Measurements from ENCODE around the gene IL1F10. TPM values are rescaled to one million over a fixed set of nuclear protein-coding genes. Genes with fewer than 3 reads are reported as not detected.

IL1F10 gene
- total and polyA plus RNA-seq, 4 donors = not detected

GRCh38 chr2:113078350-113078839 is 10.6 kb downstream of the IL1F10 start:
- DNase-seq (ENCODE audit: low spot score) = no peak
- Histone ChIP-seq H3K9me3 (ENCODE audit: control insufficient read depth in 4 of 4, low read length in 3 of 4) (no peaks in the 10 kb centered on the region), H3K36me3 (ENCODE audit: control insufficient read depth in 4 of 4, insufficient read depth in 3 of 4, low read depth in 1 of 4, low read length in 3 of 4) (no peaks in the 10 kb centered on the region), H3K4me1 (ENCODE audit: control insufficient read depth in 4 of 4, insufficient read depth in 4 of 4, low read length in 3 of 4) (peaks cover 2 to 20% (median 9%) of the 10 kb centered on the region in 4 donors), H3K9ac (ENCODE audit: low read depth in 1 of 2, low read length in 2 of 2) (no peak overlapping the region), H3K27me3 (ENCODE audit: control insufficient read depth in 4 of 4, insufficient read depth in 4 of 4, low read length in 3 of 4) (no peaks in the 10 kb centered on the region), H3K4me3 (ENCODE audit: low read depth in 1 of 3, low read length in 3 of 3) (no peak overlapping the region), H3K27ac (ENCODE audit: low read depth in 1 of 2, low read length in 2 of 2) (peak overlapping the region; percentile 38 to 73)
- TF ChIP-seq FOXA1 (IDR thresholded peaks at IDR 0.05) = no peak
- TF ChIP-seq HNF4A (conservative IDR thresholded peaks at IDR 0.05) = peak in 1 of 2 donors; percentile 29
- peak; percentile 14 for TF ChIP-seq FOXA2 (IDR thresholded peaks at IDR 0.05)
- TF ChIP-seq SP1 (IDR thresholded peaks at IDR 0.05) = peak; percentile 58
- TF ChIP-seq NR2F2 (IDR thresholded peaks at IDR 0.05) = no peak
- TF ChIP-seq ATF3 (IDR thresholded peaks at IDR 0.05) = no peak
- TF ChIP-seq RXRA (IDR thresholded peaks at IDR 0.05) = peak; percentile 43 to 49
- peak in 1 of 2 donors; percentile 25 for TF ChIP-seq GABPA (IDR thresholded peaks at IDR 0.05 in 1 of 2, conservative IDR thresholded peaks at IDR 0.05 in 1 of 2)
- TF ChIP-seq MAX (IDR thresholded peaks at IDR 0.05) = peak; percentile 18
- 39% methylated on average over 6 of the region's 6 CpGs for WGBS

- Histone ChIP-seq H3K27me3 (ENCODE audit: control insufficient read depth in 4 of 4, insufficient read depth in 4 of 4, low read length in 3 of 4) (no peaks in the 10 kb centered on the region), H3K9me3 (ENCODE audit: control insufficient read depth in 4 of 4, low read length in 3 of 4) (no peaks in the 10 kb centered on the region), H3K4me3 (ENCODE audit: low read depth in 1 of 3, low read length in 3 of 3) (no peak overlapping the region), H3K36me3 (ENCODE audit: control insufficient read depth in 4 of 4, insufficient read depth in 3 of 4, low read depth in 1 of 4, low read length in 3 of 4) (no peaks in the 10 kb centered on the region), H3K27ac (ENCODE audit: low read depth in 1 of 2, low read length in 2 of 2) (peak overlapping the region in 1 of 2 donors; percentile 32), H3K9ac (ENCODE audit: low read depth in 1 of 2, low read length in 2 of 2) (no peak overlapping the region), H3K4me1 (ENCODE audit: control insufficient read depth in 4 of 4, insufficient read depth in 4 of 4, low read length in 3 of 4) (peaks cover 2 to 20% (median 9%) of the 10 kb centered on the region in 4 donors)
- WGBS = 87% methylated on average over 4 of the region's 4 CpGs
- no peak for DNase-seq (ENCODE audit: low spot score)
- TF ChIP-seq TAF1 (conservative IDR thresholded peaks at IDR 0.05) = no peak
- TF ChIP-seq FOXA2 (IDR thresholded peaks at IDR 0.05) = no peak
- no peak for TF ChIP-seq MAX (IDR thresholded peaks at IDR 0.05)
Observed at GRCh38 chr2:113079131-113079530, 11.4 kb downstream of the IL1F10 start.

GRCh38 chr2:113080134-113080533 is 12.4 kb downstream of the IL1F10 start:
- Histone ChIP-seq H3K4me1 (ENCODE audit: control insufficient read depth in 4 of 4, insufficient read depth in 4 of 4, low read length in 3 of 4) (peaks cover 2 to 20% (median 9%) of the 10 kb centered on the region in 4 donors), H3K4me3 (ENCODE audit: low read depth in 1 of 3, low read length in 3 of 3) (no peak overlapping the region), H3K27ac (ENCODE audit: low read depth in 1 of 2, low read length in 2 of 2) (no peak overlapping the region), H3K9ac (ENCODE audit: low read depth in 1 of 2, low read length in 2 of 2) (no peak overlapping the region), H3K27me3 (ENCODE audit: control insufficient read depth in 4 of 4, insufficient read depth in 4 of 4, low read length in 3 of 4) (no peaks in the 10 kb centered on the region), H3K36me3 (ENCODE audit: control insufficient read depth in 4 of 4, insufficient read depth in 3 of 4, low read depth in 1 of 4, low read length in 3 of 4) (no peaks in the 10 kb centered on the region), H3K9me3 (ENCODE audit: control insufficient read depth in 4 of 4, low read length in 3 of 4) (no peaks in the 10 kb centered on the region)
- DNase-seq (ENCODE audit: low spot score) = peak; percentile 54
- 43% methylated on average over 9 of the region's 9 CpGs for WGBS
- TF ChIP-seq HNF4A (conservative IDR thresholded peaks at IDR 0.05) (no peak), FOXA1 (IDR thresholded peaks at IDR 0.05) (no peak), ZBTB33 (IDR thresholded peaks at IDR 0.05) (no peak), CTCF (IDR thresholded peaks at IDR 0.05; ENCODE audit: low read depth, low read length, missing input control) (peak; percentile 83), HNF4G (IDR thresholded peaks at IDR 0.05) (no peak), SP1 (IDR thresholded peaks at IDR 0.05) (no peak), RAD21 (IDR thresholded peaks at IDR 0.05) (peak; percentile 89 to 90), YY1 (IDR thresholded peaks at IDR 0.05) (peak; percentile 44), EGR1 (IDR thresholded peaks at IDR 0.05; ENCODE audit: low read depth in 2 of 2) (no peak), GABPA (IDR thresholded peaks at IDR 0.05 in 1 of 2, conservative IDR thresholded peaks at IDR 0.05 in 1 of 2) (no peak), NR2F2 (IDR thresholded peaks at IDR 0.05) (no peak), TAF1 (conservative IDR thresholded peaks at IDR 0.05) (no peak), ATF3 (IDR thresholded peaks at IDR 0.05) (no peak), REST (IDR thresholded peaks at IDR 0.05) (no peak), FOXA2 (IDR thresholded peaks at IDR 0.05) (no peak), RXRA (IDR thresholded peaks at IDR 0.05) (no peak), MAX (IDR thresholded peaks at IDR 0.05) (no peak), JUND (IDR thresholded peaks at IDR 0.05) (no peak)

Data from liver (tissue), 9 donors.